Osteoblast (primary cell): Measurements from ENCODE around the gene MISP3. TPM values are rescaled to one million over a fixed set of nuclear protein-coding genes. Genes with fewer than 3 reads are reported as not detected.

ENCODE experiments used
- DNase-seq: peaks from one replicate; pipeline ENCODE4 v3.0.0; 2011; ENCODE audit warnings: low spot score, mixed read lengths; ENCODE audit not compliant: insufficient read length; ENCODE audit errors: missing footprints
- H2AFZ ChIP-seq: 2 replicates; pipeline ENCODE4 v1.6.0; 2011; ENCODE audit warnings: mild to moderate bottlenecking, low read length
- H3K27ac ChIP-seq: 2 replicates; pipeline ENCODE4 v1.5.1; 2011; ENCODE audit warnings: mild to moderate bottlenecking, low read depth, low read length, moderate library complexity
- H3K27me3 ChIP-seq: 2 replicates; pipeline ENCODE4 v1.6.0; 2012; ENCODE audit warnings: mild to moderate bottlenecking, control low read depth, inconsistent platforms, low read length, moderate library complexity; ENCODE audit not compliant: insufficient read depth
- H3K36me3 ChIP-seq: 2 replicates; pipeline ENCODE4 v1.5.1; 2011; ENCODE audit warnings: mild to moderate bottlenecking, low read length, control low read depth, moderate library complexity; ENCODE audit not compliant: insufficient read depth
- H3K4me1 ChIP-seq: 2 replicates; pipeline ENCODE4 v1.5.1; 2011; ENCODE audit warnings: mild to moderate bottlenecking, low read length, control low read depth, moderate library complexity; ENCODE audit not compliant: insufficient read depth
- H3K4me2 ChIP-seq: 2 replicates; pipeline ENCODE4 v1.6.0; 2011; ENCODE audit warnings: mild to moderate bottlenecking, low read length; ENCODE audit not compliant: insufficient read depth
- H3K4me3 ChIP-seq: fragments of 200-600 bp; sonication (generic); 3 replicates; pipeline ENCODE4 v1.5.1; 2012; ENCODE audit warnings: mild to moderate bottlenecking, low read length, inconsistent platforms; ENCODE audit not compliant: insufficient read depth
- H3K79me2 ChIP-seq: 2 replicates; pipeline ENCODE4 v1.6.0; 2012; ENCODE audit warnings: mild to moderate bottlenecking, low read length, control low read depth, inconsistent platforms; ENCODE audit not compliant: insufficient read depth
- H3K9me3 ChIP-seq: 2 replicates; pipeline ENCODE4 v1.5.1; 2011; ENCODE audit warnings: low read depth, low read length, control low read depth
- H4K20me1 ChIP-seq: 2 replicates; pipeline ENCODE4 v1.6.0; 2012; ENCODE audit warnings: mild to moderate bottlenecking, low read length, control low read depth; ENCODE audit not compliant: insufficient read depth
- total RNA-seq: library from RNA; depleted of rRNA; stranded (reverse); fragments of >200 nt; gene quantifications from 2 replicates; pipeline ENCODE4 v1.2.3, GENCODE V29; 2012
- TF ChIP-seq, protein P1 (sequence below): IDR thresholded peaks from 2 replicates; pipeline ENCODE4 v1.5.1; 2011; ENCODE audit warnings: mild to moderate bottlenecking, low read depth, low read length, moderate library complexity; ENCODE audit errors: extremely low read depth

MISP3 gene
- total RNA-seq, 1 donor = 1.1 TPM

GRCh38 chr19:14054721-14055120 is 17.9 kb upstream of the MISP3 start:
- no peaks in the 10 kb centered on the region for H3K4me1 ChIP-seq
- no peaks in the 10 kb centered on the region for H3K9me3 ChIP-seq
- H3K27me3 ChIP-seq = peaks cover 15% of the 10 kb centered on the region
- TF ChIP-seq, protein P1, sequence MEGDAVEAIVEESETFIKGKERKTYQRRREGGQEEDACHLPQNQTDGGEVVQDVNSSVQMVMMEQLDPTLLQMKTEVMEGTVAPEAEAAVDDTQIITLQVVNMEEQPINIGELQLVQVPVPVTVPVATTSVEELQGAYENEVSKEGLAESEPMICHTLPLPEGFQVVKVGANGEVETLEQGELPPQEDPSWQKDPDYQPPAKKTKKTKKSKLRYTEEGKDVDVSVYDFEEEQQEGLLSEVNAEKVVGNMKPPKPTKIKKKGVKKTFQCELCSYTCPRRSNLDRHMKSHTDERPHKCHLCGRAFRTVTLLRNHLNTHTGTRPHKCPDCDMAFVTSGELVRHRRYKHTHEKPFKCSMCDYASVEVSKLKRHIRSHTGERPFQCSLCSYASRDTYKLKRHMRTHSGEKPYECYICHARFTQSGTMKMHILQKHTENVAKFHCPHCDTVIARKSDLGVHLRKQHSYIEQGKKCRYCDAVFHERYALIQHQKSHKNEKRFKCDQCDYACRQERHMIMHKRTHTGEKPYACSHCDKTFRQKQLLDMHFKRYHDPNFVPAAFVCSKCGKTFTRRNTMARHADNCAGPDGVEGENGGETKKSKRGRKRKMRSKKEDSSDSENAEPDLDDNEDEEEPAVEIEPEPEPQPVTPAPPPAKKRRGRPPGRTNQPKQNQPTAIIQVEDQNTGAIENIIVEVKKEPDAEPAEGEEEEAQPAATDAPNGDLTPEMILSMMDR = no peak
- H3K79me2 ChIP-seq = no peaks in the 10 kb centered on the region
- H3K4me2 ChIP-seq = no peak overlapping the region
- H3K4me3 ChIP-seq = no peak overlapping the region
- no peak overlapping the region for H2AFZ ChIP-seq
- no peak overlapping the region for H3K27ac ChIP-seq
- DNase-seq = peak; percentile 73
- no peaks in the 10 kb centered on the region for H3K36me3 ChIP-seq
- no peaks in the 10 kb centered on the region for H4K20me1 ChIP-seq

- peaks cover 18% of the 10 kb centered on the region for H3K27me3 ChIP-seq
- H3K79me2 ChIP-seq = no peaks in the 10 kb centered on the region
- peak; percentile 52 for DNase-seq
- H2AFZ ChIP-seq = no peak overlapping the region
- TF ChIP-seq, protein P1 = no peak
- H3K27ac ChIP-seq = no peak overlapping the region
- no peaks in the 10 kb centered on the region for H4K20me1 ChIP-seq
- H3K4me2 ChIP-seq = no peak overlapping the region
- H3K36me3 ChIP-seq = no peaks in the 10 kb centered on the region
- H3K4me3 ChIP-seq = no peak overlapping the region
- no peaks in the 10 kb centered on the region for H3K4me1 ChIP-seq
- no peaks in the 10 kb centered on the region for H3K9me3 ChIP-seq
Observed at GRCh38 chr19:14055396-14055795, 17.2 kb upstream of the MISP3 start.

- peak; percentile 52 for DNase-seq
- H2AFZ ChIP-seq = no peak overlapping the region
- H3K79me2 ChIP-seq = no peaks in the 10 kb centered on the region
- H4K20me1 ChIP-seq = no peaks in the 10 kb centered on the region
- no peaks in the 10 kb centered on the region for H3K9me3 ChIP-seq
- no peak overlapping the region for H3K4me3 ChIP-seq
- no peaks in the 10 kb centered on the region for H3K36me3 ChIP-seq
- no peaks in the 10 kb centered on the region for H3K4me1 ChIP-seq
- H3K27me3 ChIP-seq = peaks cover 18% of the 10 kb centered on the region
- TF ChIP-seq, protein P1 = no peak
- no peak overlapping the region for H3K4me2 ChIP-seq
- no peak overlapping the region for H3K27ac ChIP-seq
Observed at GRCh38 chr19:14056069-14056666, 16.4 kb upstream of the MISP3 start.

GRCh38 chr19:14056741-14057356 is 15.7 kb upstream of the MISP3 start:
- Histone ChIP-seq H3K4me1 (no peaks in the 10 kb centered on the region), H3K79me2 (no peaks in the 10 kb centered on the region), H4K20me1 (no peaks in the 10 kb centered on the region), H3K4me2 (peak overlapping the region; percentile 43), H3K4me3 (no peak overlapping the region), H3K36me3 (no peaks in the 10 kb centered on the region), H3K27ac (no peak overlapping the region), H3K9me3 (no peaks in the 10 kb centered on the region), H2AFZ (no peak overlapping the region), H3K27me3 (peaks cover 18% of the 10 kb centered on the region)
- TF ChIP-seq, protein P1 = no peak
- DNase-seq = peak; percentile 51
